Smooth muscle cell (in vitro differentiated cells): ENCODE measurements around the gene MYRIP. TPM values are rescaled to one million over a fixed set of nuclear protein-coding genes. Genes with fewer than 3 reads are reported as not detected.

ENCODE experiments used
- DNase-seq: peaks from one replicate; lab custom pipeline; 2025; ENCODE audit not compliant: unreplicated experiment; lab: John Stamatoyannopoulos, UW
- H2AFZ ChIP-seq: fragments of 200-600 bp; sonication (generic); 2 replicates; pipeline ENCODE4 v1.6.0; 2016; ENCODE audit warnings: antibody characterized with exemption, low read depth, mild to moderate bottlenecking
- H3F3A ChIP-seq: fragments of 200-600 bp; sonication (generic); 2 replicates; pipeline ENCODE4 v1.6.0; 2017; ENCODE audit warnings: antibody characterized with exemption, low read depth
- H3K27ac ChIP-seq: fragments of 200-600 bp; sonication (generic); 2 replicates; pipeline ENCODE4 v1.5.1; 2016; ENCODE audit warnings: low read depth, mild to moderate bottlenecking
- H3K27me3 ChIP-seq: fragments of 200-600 bp; sonication (generic); 2 replicates; pipeline ENCODE4 v1.6.1; 2016; ENCODE audit warnings: low read depth, mild to moderate bottlenecking
- H3K36me3 ChIP-seq: fragments of 200-600 bp; sonication (generic); 2 replicates; pipeline ENCODE4 v1.5.1; 2016; ENCODE audit warnings: low read depth
- H3K4me1 ChIP-seq: fragments of 200-600 bp; sonication (generic); 2 replicates; pipeline ENCODE4 v1.5.1; 2016; ENCODE audit warnings: low read depth
- H3K4me2 ChIP-seq: fragments of 200-600 bp; sonication (generic); 2 replicates; pipeline ENCODE4 v1.6.0; 2016; ENCODE audit warnings: mild to moderate bottlenecking
- H3K4me3 ChIP-seq: fragments of 200-600 bp; sonication (generic); 2 replicates; pipeline ENCODE4 v1.5.1; 2016; ENCODE audit warnings: mild to moderate bottlenecking
- H3K79me2 ChIP-seq: fragments of 200-600 bp; sonication (generic); 2 replicates; pipeline ENCODE4 v1.6.0; 2016; ENCODE audit warnings: low read depth, mild to moderate bottlenecking
- H3K9ac ChIP-seq: fragments of 200-600 bp; sonication (generic); 2 replicates; pipeline ENCODE4 v1.6.0; 2016; ENCODE audit warnings: low read depth
- H3K9me3 ChIP-seq: fragments of 200-600 bp; sonication (generic); replicated peaks from 2 replicates; pipeline ENCODE4 v1.5.1; 2016; ENCODE audit warnings: low read depth
- H4K20me1 ChIP-seq: fragments of 200-600 bp; sonication (generic); 2 replicates; pipeline ENCODE4 v1.6.0; 2016; ENCODE audit warnings: low read depth
- CTCF ChIP-seq: fragments of 200-600 bp; sonication (generic); IDR thresholded peaks from 2 replicates; pipeline ENCODE4 v1.5.1; 2017; ENCODE audit warnings: borderline replicate concordance, mild to moderate bottlenecking, antibody characterized with exemption; ENCODE audit not compliant: insufficient read depth, poor library complexity, severe bottlenecking
- WGBS: methylation state at CpG from one replicate; pipeline ENCODE4 v1.1.7; 2016; ENCODE audit warnings: low lambda C conversion rate; 5-methylcytosine and 5-hydroxymethylcytosine counted together
- polyA plus RNA-seq: library from polyadenylated mRNA; unstranded; fragments of >200 nt; fragmentation: Nextera tagmentation; extraction: Ambion mirVana; gene quantifications from 2 replicates; pipeline ENCODE4 v1.2.1, GENCODE V29; 2016
- total RNA-seq: library from RNA; depleted of rRNA; stranded (reverse); fragments of >200 nt; gene quantifications from 2 replicates; pipeline ENCODE4 v1.2.3, GENCODE V29; 2014

The MYRIP gene
- total and polyA plus RNA-seq, 2 experiments from 2014 or later: not detected

GRCh38 chr3:40019376-40019775 is 210.0 kb downstream of the MYRIP start:
- DNase-seq: no peak
- Histone ChIP-seq H3K4me2 (no peak overlapping the region), H3K27me3 (no peaks in the 10 kb centered on the region), H3K9me3 (no peaks in the 10 kb centered on the region), H4K20me1 (no peaks in the 10 kb centered on the region), H3K36me3 (no peaks in the 10 kb centered on the region), H2AFZ (no peak overlapping the region), H3K27ac (no peak overlapping the region), H3K4me1 (no peaks in the 10 kb centered on the region), H3K9ac (no peak overlapping the region), H3K79me2 (no peaks in the 10 kb centered on the region), H3F3A (no peaks in the 10 kb centered on the region), H3K4me3 (no peak overlapping the region)
- WGBS: 78% methylated on average over 3 of the region's 3 CpGs
- no peak for TF ChIP-seq CTCF

DNA sequence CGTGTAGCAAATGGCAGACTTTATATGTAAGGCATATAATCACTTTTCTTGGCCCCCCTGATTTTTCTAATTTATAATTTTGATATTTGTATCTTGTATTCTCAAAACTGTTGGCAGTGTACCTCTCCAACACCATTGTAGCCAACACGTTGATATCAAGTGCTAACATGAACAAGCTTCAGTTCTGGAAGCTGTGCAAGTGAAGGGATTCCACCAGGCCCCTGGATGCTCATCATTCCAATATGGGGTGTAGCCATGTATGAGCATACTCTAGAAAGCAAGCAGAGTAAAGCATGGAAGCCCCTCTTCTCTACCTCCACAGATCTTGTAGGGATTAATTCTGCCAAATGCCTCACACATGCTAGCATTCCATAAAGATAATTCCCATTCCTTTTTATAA is 211.3 kb downstream of the MYRIP start:
- H3K4me3 ChIP-seq: no peak overlapping the region
- H4K20me1 ChIP-seq: no peaks in the 10 kb centered on the region
- no peaks in the 10 kb centered on the region for H3K36me3 ChIP-seq
- TF ChIP-seq CTCF: no peak
- H3K4me2 ChIP-seq: no peak overlapping the region
- no peak overlapping the region for H2AFZ ChIP-seq
- no peaks in the 10 kb centered on the region for H3K79me2 ChIP-seq
- H3K27me3 ChIP-seq: no peaks in the 10 kb centered on the region
- DNase-seq: no peak
- no peak overlapping the region for H3K9ac ChIP-seq
- no peaks in the 10 kb centered on the region for H3F3A ChIP-seq
- H3K27ac ChIP-seq: no peak overlapping the region
- H3K4me1 ChIP-seq: no peaks in the 10 kb centered on the region
- WGBS: 80% methylated on average over 2 of the region's 2 CpGs
- no peaks in the 10 kb centered on the region for H3K9me3 ChIP-seq

DNA sequence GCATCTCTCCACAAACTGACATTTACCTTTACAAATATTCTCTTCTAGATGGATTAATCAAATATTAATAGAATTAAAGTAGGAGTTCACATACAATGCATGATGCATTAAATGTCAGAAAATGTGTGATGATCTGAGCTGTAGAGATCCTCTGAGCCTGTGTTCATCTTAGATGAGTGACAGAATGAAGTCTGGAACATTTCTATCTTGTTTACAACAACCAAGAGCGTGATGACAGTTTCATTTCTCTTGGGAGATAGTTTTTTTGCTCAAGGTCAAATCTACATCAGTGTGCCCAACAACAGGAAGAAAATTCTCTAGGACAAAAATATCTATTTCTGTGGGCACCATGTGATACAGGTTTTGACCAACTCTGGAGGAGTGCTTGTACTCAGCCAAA is 211.9 kb downstream of the MYRIP start:
- WGBS: 66% methylated on average over 1 of the region's 1 CpG

More for the DNA sequence above, 211.9 kb downstream of the MYRIP start:
- Histone ChIP-seq H3K4me1 (no peaks in the 10 kb centered on the region), H3F3A (no peaks in the 10 kb centered on the region), H2AFZ (no peak overlapping the region), H3K4me3 (no peak overlapping the region), H4K20me1 (no peaks in the 10 kb centered on the region), H3K27me3 (no peaks in the 10 kb centered on the region), H3K9ac (no peak overlapping the region), H3K36me3 (no peaks in the 10 kb centered on the region), H3K9me3 (no peaks in the 10 kb centered on the region), H3K79me2 (no peaks in the 10 kb centered on the region), H3K4me2 (no peak overlapping the region), H3K27ac (no peak overlapping the region)
- no peak for TF ChIP-seq CTCF
- no peak for DNase-seq
